MM.1S (cell line): ENCODE data around the gene DDX20.

Experiments
- CTCF ChIP-seq: fragments of 300-600 bp; sonication (generic); IDR thresholded peaks from 2 replicates; pipeline ENCODE4 v1.5.1; 2016; ENCODE audit warnings: antibody characterized with exemption, low read length, mixed read lengths
- EZH2phosphoT487 ChIP-seq: fragments of 300-600 bp; sonication (generic); IDR thresholded peaks from 2 replicates; pipeline ENCODE4 v1.6.1; 2018; ENCODE audit warnings: antibody characterized with exemption, low read length

- TF ChIP-seq CTCF (no peak), EZH2phosphoT487 (no peak)
Observed at GRCh38 chr1:111798580-111798979, 42.9 kb downstream of the DDX20 start.
